ENCODE measurements around the gene FLNA.
"Not testable (repeated sequence)": the region's sequence is repeated elsewhere in the genome, so short reads cannot be mapped to it uniquely, and the experiment has no call there.

The FLNA gene

GRCh38 chrX:154358829-154359228 lies 15.6 kb downstream of the FLNA start:
- no peak for DNase-seq

- DNase-seq, result no peak
These were observed 16.4 kb downstream of the FLNA start for GRCh38 chrX:154358011-154358410.

GRCh38 chrX:154357205-154357604 lies 17.2 kb downstream of the FLNA start:
- DNase-seq, result no peak

GRCh38 chrX:154356596-154356995 lies 17.8 kb downstream of the FLNA start:
- DNase-seq, result no peak

GRCh38 chrX:154355776-154356140 lies 18.7 kb downstream of the FLNA start:
- no peak for DNase-seq

GRCh38 chrX:154355094-154355775 lies 19.2 kb downstream of the FLNA start:
- no peak for DNase-seq

GRCh38 chrX:154354516-154354915 lies 19.9 kb downstream of the FLNA start:
- no peak for DNase-seq

GRCh38 chrX:154354013-154354412 lies 20.4 kb downstream of the FLNA start:
- DNase-seq, result no peak

GRCh38 chrX:154353172-154353843 lies 21.1 kb downstream of the FLNA start:
- no peak for DNase-seq

- DNase-seq, result no peak
These were observed 22.0 kb downstream of the FLNA start for GRCh38 chrX:154352466-154352865.

GRCh38 chrX:154352012-154352401 lies 22.4 kb downstream of the FLNA start:
- no peak for DNase-seq

GRCh38 chrX:154351183-154352011 lies 23.0 kb downstream of the FLNA start:
- DNase-seq, result no peak

GRCh38 chrX:154350429-154351182 lies 23.8 kb downstream of the FLNA start:
- DNase-seq, result no peak

GRCh38 chrX:154349979-154350378 lies 24.5 kb downstream of the FLNA start:
- no peak for DNase-seq

GRCh38 chrX:154349359-154349935 lies 25.0 kb downstream of the FLNA start:
- DNase-seq, result no peak

GRCh38 chrX:154348646-154349358 lies 25.6 kb downstream of the FLNA start:
- DNase-seq, result no peak

GRCh38 chrX:154348114-154348531 lies 26.3 kb downstream of the FLNA start:
- DNase-seq, result no peak

GRCh38 chrX:154343620-154344019 lies 30.8 kb downstream of the FLNA start:
- not testable (repeated sequence) for DNase-seq

- DNase-seq, result not testable (repeated sequence)
These were observed 31.4 kb downstream of the FLNA start for GRCh38 chrX:154343063-154343462.

- DNase-seq, result not testable (repeated sequence)
These were observed 32.8 kb downstream of the FLNA start for GRCh38 chrX:154341399-154342298.

- no peak for DNase-seq
These were observed 39.9 kb downstream of the FLNA start for GRCh38 chrX:154334496-154334895.
